ENCODE data around the gene TTC7B.

- TF ChIP-seq POLR2AphosphoS5 (IDR thresholded peaks at IDR 0.05; ENCODE audit: control insufficient read depth, insufficient read depth, low read depth, low read length) (no peak), PML (IDR thresholded peaks at IDR 0.05; ENCODE audit: low read length) (no peak), POLR2A (conservative IDR thresholded peaks at IDR 0.05) (no peak), E4F1 (CRISPR knock-in tag; IDR thresholded peaks at IDR 0.05; ENCODE audit: borderline replicate concordance) (no peak)
- TF ChIP-seq, protein P1, sequence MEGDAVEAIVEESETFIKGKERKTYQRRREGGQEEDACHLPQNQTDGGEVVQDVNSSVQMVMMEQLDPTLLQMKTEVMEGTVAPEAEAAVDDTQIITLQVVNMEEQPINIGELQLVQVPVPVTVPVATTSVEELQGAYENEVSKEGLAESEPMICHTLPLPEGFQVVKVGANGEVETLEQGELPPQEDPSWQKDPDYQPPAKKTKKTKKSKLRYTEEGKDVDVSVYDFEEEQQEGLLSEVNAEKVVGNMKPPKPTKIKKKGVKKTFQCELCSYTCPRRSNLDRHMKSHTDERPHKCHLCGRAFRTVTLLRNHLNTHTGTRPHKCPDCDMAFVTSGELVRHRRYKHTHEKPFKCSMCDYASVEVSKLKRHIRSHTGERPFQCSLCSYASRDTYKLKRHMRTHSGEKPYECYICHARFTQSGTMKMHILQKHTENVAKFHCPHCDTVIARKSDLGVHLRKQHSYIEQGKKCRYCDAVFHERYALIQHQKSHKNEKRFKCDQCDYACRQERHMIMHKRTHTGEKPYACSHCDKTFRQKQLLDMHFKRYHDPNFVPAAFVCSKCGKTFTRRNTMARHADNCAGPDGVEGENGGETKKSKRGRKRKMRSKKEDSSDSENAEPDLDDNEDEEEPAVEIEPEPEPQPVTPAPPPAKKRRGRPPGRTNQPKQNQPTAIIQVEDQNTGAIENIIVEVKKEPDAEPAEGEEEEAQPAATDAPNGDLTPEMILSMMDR (IDR thresholded peaks at IDR 0.05 in 2 of 3, conservative IDR thresholded peaks at IDR 0.05 in 1 of 3; ENCODE audit: insufficient read depth in 2 of 3, low read depth in 1 of 3, low read length in 3 of 3) = no peak
Measured at GRCh38 chr14:90576581-90576980, 239.6 kb downstream of the TTC7B start.

Measured in K562 (cell line).